PC-3 (cell line): ENCODE measurements around the gene STXBP1.

Source experiments
- EZH2 ChIP-seq: fragments of 300-600 bp; sonication (generic); IDR thresholded peaks from one replicate; pipeline ENCODE4 v1.6.1; 2017; ENCODE audit warnings: antibody characterized with exemption, mild to moderate bottlenecking, low read length; ENCODE audit not compliant: unreplicated experiment
- EZH2phosphoT487 ChIP-seq: fragments of 300-600 bp; sonication (generic); IDR thresholded peaks from 2 replicates; pipeline ENCODE4 v1.6.1; 2018; ENCODE audit warnings: mild to moderate bottlenecking, antibody characterized with exemption, low read length, borderline replicate concordance
- TF ChIP-seq, protein P1 (sequence below): fragments of 300-600 bp; sonication (generic); conservative IDR thresholded peaks from 2 replicates; pipeline ENCODE4 v1.5.1; 2017; ENCODE audit warnings: antibody characterized with exemption, low read depth, mild to moderate bottlenecking, low read length

DNA sequence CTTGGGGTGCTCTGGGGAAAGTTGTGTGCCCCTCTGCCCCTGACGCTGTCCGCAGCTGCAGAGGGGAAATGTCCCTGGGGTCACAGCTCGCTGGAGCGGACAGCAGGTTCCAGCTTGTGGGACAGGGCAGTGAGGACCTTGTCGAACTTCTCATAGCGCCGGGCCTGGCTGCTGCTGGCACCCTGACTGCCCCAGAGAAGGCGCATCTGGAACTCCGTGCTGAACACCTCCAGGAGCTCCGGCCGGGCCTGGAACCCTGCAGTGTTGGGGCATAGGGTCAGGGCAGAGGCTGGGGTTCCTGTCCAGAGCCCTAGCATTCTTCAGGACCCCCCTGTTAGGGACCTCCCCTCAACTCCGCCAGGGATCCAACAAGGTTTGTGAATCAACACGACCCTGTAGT is 126.6 kb downstream of the STXBP1 start:
- TF ChIP-seq EZH2 (no peak), EZH2phosphoT487 (no peak)
- TF ChIP-seq, protein P1, sequence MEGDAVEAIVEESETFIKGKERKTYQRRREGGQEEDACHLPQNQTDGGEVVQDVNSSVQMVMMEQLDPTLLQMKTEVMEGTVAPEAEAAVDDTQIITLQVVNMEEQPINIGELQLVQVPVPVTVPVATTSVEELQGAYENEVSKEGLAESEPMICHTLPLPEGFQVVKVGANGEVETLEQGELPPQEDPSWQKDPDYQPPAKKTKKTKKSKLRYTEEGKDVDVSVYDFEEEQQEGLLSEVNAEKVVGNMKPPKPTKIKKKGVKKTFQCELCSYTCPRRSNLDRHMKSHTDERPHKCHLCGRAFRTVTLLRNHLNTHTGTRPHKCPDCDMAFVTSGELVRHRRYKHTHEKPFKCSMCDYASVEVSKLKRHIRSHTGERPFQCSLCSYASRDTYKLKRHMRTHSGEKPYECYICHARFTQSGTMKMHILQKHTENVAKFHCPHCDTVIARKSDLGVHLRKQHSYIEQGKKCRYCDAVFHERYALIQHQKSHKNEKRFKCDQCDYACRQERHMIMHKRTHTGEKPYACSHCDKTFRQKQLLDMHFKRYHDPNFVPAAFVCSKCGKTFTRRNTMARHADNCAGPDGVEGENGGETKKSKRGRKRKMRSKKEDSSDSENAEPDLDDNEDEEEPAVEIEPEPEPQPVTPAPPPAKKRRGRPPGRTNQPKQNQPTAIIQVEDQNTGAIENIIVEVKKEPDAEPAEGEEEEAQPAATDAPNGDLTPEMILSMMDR = no peak
